Endodermal cell (in vitro differentiated cells): Measurements from ENCODE around the gene AGO3. TPM values are rescaled to one million over a fixed set of nuclear protein-coding genes. Genes with fewer than 3 reads are reported as not detected.

Source experiments
- DNase-seq: peaks from one replicate; pipeline ENCODE4 v3.0.0-alpha.2; 2017
- H3K27ac ChIP-seq: 2 replicates; pipeline ENCODE4 v1.5.1; 2013; ENCODE audit warnings: mild to moderate bottlenecking, low read depth, low read length, moderate library complexity
- H3K27me3 ChIP-seq: 2 replicates; pipeline ENCODE4 v1.6.1; 2013; ENCODE audit warnings: mild to moderate bottlenecking, low read length, moderate library complexity; ENCODE audit not compliant: insufficient read depth, control insufficient read depth, poor library complexity, severe bottlenecking
- H3K36me3 ChIP-seq: 2 replicates; pipeline ENCODE4 v1.7.0; 2013; ENCODE audit warnings: mild to moderate bottlenecking, low read length, moderate library complexity; ENCODE audit not compliant: control insufficient read depth, insufficient read depth
- H3K4me1 ChIP-seq: one replicate; pipeline ENCODE4 v1.7.0; 2013; ENCODE audit warnings: low read length; ENCODE audit not compliant: control insufficient read depth, insufficient read depth
- H3K4me3 ChIP-seq: 2 replicates; pipeline ENCODE4 v1.5.1; 2013; ENCODE audit warnings: mild to moderate bottlenecking, low read length, moderate library complexity
- H3K9ac ChIP-seq: 2 replicates; pipeline ENCODE4 v1.6.1; 2013; ENCODE audit warnings: mild to moderate bottlenecking, low read length, moderate library complexity; ENCODE audit not compliant: poor library complexity, severe bottlenecking; ENCODE audit errors: extremely low read depth
- H3K9me3 ChIP-seq: 2 replicates; pipeline ENCODE4 v1.6.1; 2013; ENCODE audit warnings: mild to moderate bottlenecking, low read length, moderate library complexity; ENCODE audit not compliant: control insufficient read depth
- H3K27ac Mint-ChIP-seq: 2 replicates; pipeline ENCODE4 v1.8.0; 2020; ENCODE audit warnings: mixed read lengths
- H3K27me3 Mint-ChIP-seq: 2 replicates; pipeline ENCODE4 v1.8.0; 2021; ENCODE audit warnings: mild to moderate bottlenecking, mixed read lengths; ENCODE audit not compliant: insufficient read depth
- H3K36me3 Mint-ChIP-seq: 2 replicates; pipeline ENCODE4 v1.8.0; 2020; ENCODE audit warnings: low read depth, mixed read lengths
- H3K4me1 Mint-ChIP-seq: 2 replicates; pipeline ENCODE4 v1.8.0; 2020; ENCODE audit warnings: mixed read lengths
- H3K4me3 Mint-ChIP-seq: 2 replicates; pipeline ENCODE4 v1.8.0; 2020; ENCODE audit warnings: mild to moderate bottlenecking, moderate library complexity, mixed read lengths
- H3K9me3 Mint-ChIP-seq: 2 replicates; pipeline ENCODE4 v1.8.0; 2020; ENCODE audit warnings: mild to moderate bottlenecking, mixed read lengths
- CTCF ChIP-seq: fragments of 200-600 bp; sonication (generic); conservative IDR thresholded peaks from 2 replicates; pipeline ENCODE4 v1.5.0; 2021; ENCODE audit warnings: antibody characterized with exemption, mild to moderate bottlenecking
- WGBS, 2 experiments: methylation state at CpG; one replicate each; pipeline versions ENCODE4 v1.1.5 to v1.1.7; 2013; ENCODE audit warnings: missing lambda C conversion rate in 2 of 2, mixed read lengths in 1 of 2; ENCODE audit not compliant: insufficient coverage in 1 of 2, insufficient read length in 1 of 2; 5-methylcytosine and 5-hydroxymethylcytosine counted together
- total RNA-seq, 2 donors: library from RNA; stranded (reverse); fragmentation: NEBNext Ultra II Directional in 1 of 2; extraction: Animal tissue kit (Norgen Biotek cat#: 25700) in 1 of 2; gene quantifications; 2 replicates in 1 of 2; 3 replicates in 1 of 2; pipeline ENCODE4 v1.2.1, GENCODE V29; 2021

The AGO3 gene
- total RNA-seq, 2 donors from 2014 or later = 32.8 to 39.8 TPM

DNA sequence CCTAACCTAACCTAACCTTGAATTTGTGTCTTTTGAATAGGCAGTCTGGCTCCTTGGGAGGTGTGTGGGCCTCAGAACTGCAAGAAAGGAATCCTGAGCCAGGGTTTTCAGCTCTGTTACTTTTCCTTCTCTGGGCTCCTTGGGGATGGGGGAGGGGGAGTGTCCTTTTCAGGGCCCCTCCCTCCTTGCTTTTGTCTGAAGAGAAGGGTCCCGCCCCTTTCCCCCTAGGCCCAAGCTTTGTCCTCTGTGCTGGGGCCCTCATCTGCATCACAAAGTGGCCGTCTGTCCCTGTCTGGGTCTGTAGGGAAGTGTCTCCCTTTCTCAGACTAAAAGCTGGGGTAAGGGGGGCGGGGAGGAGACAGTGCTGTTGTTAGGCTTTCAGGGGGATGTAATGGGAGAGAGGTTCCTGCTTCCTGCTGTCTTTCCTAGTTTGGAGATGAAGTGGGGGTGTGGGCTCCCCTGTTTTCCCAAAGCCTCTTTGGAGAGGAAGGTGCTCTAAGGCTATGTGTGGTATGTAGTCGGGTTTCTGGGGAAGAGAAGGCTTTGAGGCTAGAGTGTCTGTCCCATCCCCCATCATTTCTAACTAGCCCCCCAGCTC, 44.8 kb upstream of the AGO3 start:
- Mint-ChIP-seq H3K4me1 (peaks cover 37% of the 10 kb centered on the region), H3K27me3 (no peaks in the 10 kb centered on the region), H3K36me3 (peaks cover 25% of the 10 kb centered on the region), H3K9me3 (no peaks in the 10 kb centered on the region), H3K4me3 (peak overlapping the region; percentile 48), H3K27ac (peak overlapping the region; percentile 94)
- Histone ChIP-seq H3K36me3 (peaks cover 26% of the 10 kb centered on the region), H3K4me3 (peak overlapping the region; percentile 74), H3K4me1 (peaks cover 16% of the 10 kb centered on the region), H3K27me3 (no peaks in the 10 kb centered on the region), H3K27ac (peak overlapping the region; percentile 97), H3K9me3 (no peaks in the 10 kb centered on the region), H3K9ac (peak overlapping the region; percentile 31)
- TF ChIP-seq CTCF = no peak
- peak; percentile 97 for DNase-seq
- 4% methylated on average over 3 of the region's 4 CpGs; no CpG with 5 or more reads in 1 of the 2 experiments for WGBS, 2 experiments

DNA sequence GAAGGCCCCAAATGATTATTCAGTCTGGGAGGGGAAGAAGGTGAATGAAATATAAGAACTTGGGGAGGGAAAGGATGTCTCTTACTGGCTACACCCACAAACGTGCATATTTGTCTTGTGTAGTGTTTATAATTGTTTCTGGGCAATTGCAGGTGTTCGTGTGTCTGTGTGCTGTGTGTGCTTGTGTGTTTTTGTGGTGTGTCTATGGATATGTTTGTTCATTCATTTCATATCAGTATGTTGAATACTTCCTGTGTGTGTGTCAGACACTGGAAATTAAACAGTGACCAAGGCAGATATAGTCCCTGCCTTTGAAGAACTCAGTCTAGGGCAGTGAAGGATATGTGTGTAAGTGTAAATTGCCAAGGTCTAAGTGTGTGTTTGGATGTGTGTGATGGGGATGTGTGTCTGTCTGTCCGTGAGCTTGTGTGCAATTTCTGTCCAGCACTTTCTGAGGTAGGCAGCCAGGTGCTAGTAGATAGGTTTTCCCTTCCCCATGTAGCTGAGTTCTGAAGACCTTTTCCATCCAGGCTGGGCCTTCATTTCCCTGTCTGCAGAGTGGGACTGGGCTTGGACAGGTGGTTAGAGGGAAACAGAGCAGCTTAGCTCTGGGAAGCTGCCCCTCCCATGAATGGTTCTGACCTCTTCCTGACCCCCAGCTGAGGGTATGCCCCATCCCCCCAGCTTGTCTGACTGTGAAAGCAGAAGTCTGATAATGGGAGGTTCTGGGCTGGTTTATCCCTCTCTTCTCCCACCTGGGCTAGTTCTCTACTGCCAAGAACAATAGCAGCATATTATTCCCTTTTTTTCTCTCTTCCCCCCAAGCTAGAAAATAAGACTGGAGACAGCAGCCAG, 44.1 kb upstream of the AGO3 start:
- Histone ChIP-seq H3K36me3 (peaks cover 27% of the 10 kb centered on the region), H3K27me3 (no peaks in the 10 kb centered on the region), H3K27ac (peak overlapping the region; percentile 97), H3K9ac (peak overlapping the region; percentile 31), H3K4me1 (peaks cover 16% of the 10 kb centered on the region), H3K9me3 (no peaks in the 10 kb centered on the region), H3K4me3 (peak overlapping the region; percentile 74)
- no peaks in the 10 kb centered on the region for H3K9me3 Mint-ChIP-seq
- H3K27me3 Mint-ChIP-seq = no peaks in the 10 kb centered on the region
- H3K4me1 Mint-ChIP-seq = peaks cover 37% of the 10 kb centered on the region
- peak overlapping the region; percentile 94 for H3K27ac Mint-ChIP-seq
- DNase-seq = peak; percentile 60
- H3K4me3 Mint-ChIP-seq = peak overlapping the region; percentile 48
- WGBS, 2 experiments = 40 to 80% methylated on average over 1 to 3 of the region's 3 CpGs
- H3K36me3 Mint-ChIP-seq = peaks cover 27% of the 10 kb centered on the region
- TF ChIP-seq CTCF = no peak

DNA sequence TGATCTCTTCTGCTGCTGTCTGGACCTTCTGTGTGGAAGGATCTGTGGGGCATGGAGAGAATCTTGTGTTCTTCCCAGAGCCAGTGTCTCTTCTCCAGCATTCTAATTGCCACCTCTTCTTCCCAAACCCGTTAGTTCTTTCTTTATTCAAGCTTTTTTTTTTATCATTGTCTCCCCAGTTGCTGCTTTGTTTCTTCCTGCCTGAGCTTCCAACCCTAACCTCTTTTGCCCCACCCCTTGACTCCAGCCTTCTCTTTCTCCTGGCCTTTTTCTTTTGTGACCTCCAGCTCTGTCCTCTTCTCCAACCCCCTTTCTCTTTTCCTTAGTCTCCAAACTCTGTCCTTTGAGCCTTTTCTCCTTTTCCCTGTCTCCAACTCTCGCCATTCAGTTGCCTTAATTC, 43.4 kb upstream of the AGO3 start:
- Histone ChIP-seq H3K27ac (peak overlapping the region; percentile 97), H3K27me3 (no peaks in the 10 kb centered on the region), H3K4me3 (peak overlapping the region; percentile 74), H3K9ac (no peak overlapping the region), H3K4me1 (peaks cover 16% of the 10 kb centered on the region), H3K36me3 (peaks cover 34% of the 10 kb centered on the region), H3K9me3 (no peaks in the 10 kb centered on the region)
- peak overlapping the region; percentile 48 for H3K4me3 Mint-ChIP-seq
- no peaks in the 10 kb centered on the region for H3K27me3 Mint-ChIP-seq
- peaks cover 33% of the 10 kb centered on the region for H3K36me3 Mint-ChIP-seq
- TF ChIP-seq CTCF = no peak
- H3K4me1 Mint-ChIP-seq = peaks cover 37% of the 10 kb centered on the region
- DNase-seq = no peak
- H3K27ac Mint-ChIP-seq = peak overlapping the region; percentile 94
- no peaks in the 10 kb centered on the region for H3K9me3 Mint-ChIP-seq
- 66 to 75% methylated on average over 2 of the region's 2 CpGs for WGBS, 2 experiments
